ENCODE measurements around the gene NANOS3. TPM values are rescaled to one million over a fixed set of nuclear protein-coding genes. Genes with fewer than 3 reads are reported as not detected.

NANOS3 gene
- total RNA-seq, 4 donors from 2014 or later: 1.2 TPM; not detected in 3

DNA sequence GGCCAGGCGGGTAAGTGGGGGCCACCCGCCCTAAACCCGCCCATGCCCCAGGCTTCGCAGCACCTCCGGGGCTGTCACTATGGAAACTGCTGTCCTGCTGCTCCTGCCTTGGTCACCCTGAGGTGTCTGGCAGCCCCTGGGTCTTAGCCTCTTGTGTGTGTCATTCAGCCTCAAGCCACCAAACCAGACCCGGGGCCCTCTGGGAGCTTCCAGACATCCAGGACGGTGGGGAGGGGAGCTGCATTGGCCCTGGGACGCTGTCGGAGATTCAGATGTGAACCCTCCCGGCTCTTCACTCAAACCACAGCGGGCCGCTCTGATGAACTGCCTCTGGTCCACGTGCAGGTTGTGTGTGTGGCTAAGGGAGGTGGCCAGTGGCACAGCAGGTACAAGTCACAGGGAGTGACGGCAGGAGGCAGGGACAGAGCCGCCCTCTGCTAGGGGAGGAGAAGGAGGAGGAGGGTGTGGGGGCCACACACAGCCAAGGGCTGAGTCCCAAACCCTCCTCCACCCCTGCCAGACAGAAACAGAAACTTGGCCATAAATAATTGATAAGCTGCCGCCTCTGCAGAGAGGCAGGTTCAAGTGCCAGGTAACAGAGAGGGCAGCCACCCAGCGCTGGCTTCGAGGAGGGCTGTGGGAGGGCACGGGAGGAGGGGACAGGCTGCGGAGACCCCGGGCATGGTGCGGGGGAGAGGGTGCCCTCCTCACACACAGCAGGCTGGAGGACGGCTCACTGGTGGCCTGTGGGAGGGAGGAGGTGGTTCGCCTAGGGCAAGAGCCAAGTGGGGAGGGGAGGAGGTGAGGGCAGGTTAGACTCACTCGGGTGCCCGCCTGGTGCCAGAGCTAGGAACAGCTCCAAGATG, 8.0 kb downstream of the NANOS3 start:
- Histone ChIP-seq H3K36me3 (no peaks in the 10 kb centered on the region), H3K4me1 (no peaks in the 10 kb centered on the region), H3K4me3 (no peak overlapping the region), H3K27ac (no peak overlapping the region), H3K27me3 (no peaks in the 10 kb centered on the region), H3K9me3 (no peaks in the 10 kb centered on the region)
- intact Hi-C loops (cut with DNase I; ENCODE audit: low total_unique reads): loop anchor here (2.0 kb wide), 1 partner anchor 188 kb away; the partner anchor contains the start of gene MISP3
- DNase-seq: no peak
- TF ChIP-seq, protein P1, sequence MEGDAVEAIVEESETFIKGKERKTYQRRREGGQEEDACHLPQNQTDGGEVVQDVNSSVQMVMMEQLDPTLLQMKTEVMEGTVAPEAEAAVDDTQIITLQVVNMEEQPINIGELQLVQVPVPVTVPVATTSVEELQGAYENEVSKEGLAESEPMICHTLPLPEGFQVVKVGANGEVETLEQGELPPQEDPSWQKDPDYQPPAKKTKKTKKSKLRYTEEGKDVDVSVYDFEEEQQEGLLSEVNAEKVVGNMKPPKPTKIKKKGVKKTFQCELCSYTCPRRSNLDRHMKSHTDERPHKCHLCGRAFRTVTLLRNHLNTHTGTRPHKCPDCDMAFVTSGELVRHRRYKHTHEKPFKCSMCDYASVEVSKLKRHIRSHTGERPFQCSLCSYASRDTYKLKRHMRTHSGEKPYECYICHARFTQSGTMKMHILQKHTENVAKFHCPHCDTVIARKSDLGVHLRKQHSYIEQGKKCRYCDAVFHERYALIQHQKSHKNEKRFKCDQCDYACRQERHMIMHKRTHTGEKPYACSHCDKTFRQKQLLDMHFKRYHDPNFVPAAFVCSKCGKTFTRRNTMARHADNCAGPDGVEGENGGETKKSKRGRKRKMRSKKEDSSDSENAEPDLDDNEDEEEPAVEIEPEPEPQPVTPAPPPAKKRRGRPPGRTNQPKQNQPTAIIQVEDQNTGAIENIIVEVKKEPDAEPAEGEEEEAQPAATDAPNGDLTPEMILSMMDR (IDR thresholded peaks at IDR 0.05): no peak
- no peak for TF ChIP-seq POLR2A (IDR thresholded peaks at IDR 0.05)

DNA sequence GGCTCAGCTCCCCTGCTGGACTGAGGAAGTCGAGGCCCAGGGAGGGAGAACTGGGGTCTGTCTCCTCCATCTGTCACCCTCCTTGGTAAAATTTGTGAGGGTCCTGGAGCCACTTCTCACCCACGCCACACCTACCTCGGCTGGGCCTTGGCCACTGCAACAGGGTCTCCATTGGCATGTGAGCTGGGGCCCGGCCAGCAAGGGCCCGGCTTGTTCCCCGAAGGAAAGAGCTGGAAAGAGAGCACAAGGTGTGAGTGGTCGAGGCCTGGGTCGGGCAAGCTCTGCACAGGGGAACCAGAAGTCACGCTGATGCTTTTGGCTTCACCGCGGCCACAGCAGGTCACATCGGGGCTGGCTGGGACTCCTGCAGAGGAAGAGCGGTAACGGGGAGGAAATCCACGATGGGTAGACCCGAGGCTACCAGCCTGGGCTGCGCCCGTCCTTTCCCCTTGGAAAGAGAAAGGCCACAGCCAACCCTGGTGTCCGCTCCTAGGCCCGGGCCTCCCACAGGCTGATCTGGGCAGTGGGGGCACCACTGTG, 9.0 kb downstream of the NANOS3 start:
- TF ChIP-seq, protein P1 (IDR thresholded peaks at IDR 0.05): no peak
- no peak for TF ChIP-seq POLR2A (IDR thresholded peaks at IDR 0.05)
- no peak overlapping the region for H3K4me3 ChIP-seq

GRCh38 chr19:13887018-13887436, 10.1 kb downstream of the NANOS3 start:
- intact Hi-C loops (cut with DNase I; ENCODE audit: low total_unique reads): no loop called here
- Histone ChIP-seq H3K9me3 (no peaks in the 10 kb centered on the region), H3K27ac (no peak overlapping the region), H3K27me3 (no peaks in the 10 kb centered on the region), H3K36me3 (no peaks in the 10 kb centered on the region), H3K4me3 (no peak overlapping the region), H3K4me1 (no peaks in the 10 kb centered on the region)
- no peak for DNase-seq
- no peak for TF ChIP-seq POLR2A (IDR thresholded peaks at IDR 0.05)

More for the DNA sequence above, 9.0 kb downstream of the NANOS3 start:
- H3K4me1 ChIP-seq: no peaks in the 10 kb centered on the region
- H3K9me3 ChIP-seq: no peaks in the 10 kb centered on the region
- H3K27me3 ChIP-seq: no peaks in the 10 kb centered on the region
- intact Hi-C loops (cut with DNase I; ENCODE audit: low total_unique reads): loop anchor here (2.0 kb wide), 1 partner anchor 187 kb away; the partner anchor contains the start of gene MISP3
- H3K27ac ChIP-seq: no peak overlapping the region
- no peak for DNase-seq
- no peaks in the 10 kb centered on the region for H3K36me3 ChIP-seq

GRCh38 chr19:13887517-13887916, 10.6 kb downstream of the NANOS3 start:
- no peaks in the 10 kb centered on the region for H3K4me1 ChIP-seq
- no peak overlapping the region for H3K27ac ChIP-seq
- no peaks in the 10 kb centered on the region for H3K27me3 ChIP-seq
- DNase-seq: no peak
- H3K36me3 ChIP-seq: no peaks in the 10 kb centered on the region
- intact Hi-C loops (cut with DNase I; ENCODE audit: low total_unique reads): no loop called here
- no peak for TF ChIP-seq POLR2A (IDR thresholded peaks at IDR 0.05)
- TF ChIP-seq, protein P1 (IDR thresholded peaks at IDR 0.05): no peak
- no peak overlapping the region for H3K4me3 ChIP-seq
- H3K9me3 ChIP-seq: no peaks in the 10 kb centered on the region

DNA sequence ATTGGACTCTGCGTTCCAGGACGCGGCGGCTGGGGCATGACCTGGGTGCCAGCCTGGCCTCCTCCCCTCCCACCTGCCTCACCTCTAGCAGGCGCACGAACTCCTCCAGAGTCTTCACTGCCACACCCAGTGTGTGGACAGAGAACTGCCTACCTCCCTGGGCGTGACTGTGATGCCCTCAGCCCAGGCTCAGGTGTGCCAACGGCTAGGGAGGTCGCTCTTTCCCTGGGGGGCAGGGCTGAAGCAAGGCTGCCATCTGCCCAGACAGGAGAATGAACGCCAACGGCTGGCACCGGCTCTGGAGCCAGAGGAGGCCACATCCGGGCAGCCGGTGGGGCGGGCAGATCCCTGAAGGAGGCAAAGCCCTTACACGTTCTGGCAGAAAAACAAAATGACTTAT, 11.3 kb downstream of the NANOS3 start:
- no peaks in the 10 kb centered on the region for H3K9me3 ChIP-seq
- no peak for TF ChIP-seq POLR2A (IDR thresholded peaks at IDR 0.05)
- TF ChIP-seq, protein P1 (IDR thresholded peaks at IDR 0.05): no peak
- no peaks in the 10 kb centered on the region for H3K36me3 ChIP-seq
- H3K27me3 ChIP-seq: no peaks in the 10 kb centered on the region
- DNase-seq: no peak
- H3K4me3 ChIP-seq: no peak overlapping the region
- no peak overlapping the region for H3K27ac ChIP-seq
- intact Hi-C loops (cut with DNase I; ENCODE audit: low total_unique reads): no loop called here
- no peaks in the 10 kb centered on the region for H3K4me1 ChIP-seq
